Gastrocnemius medialis (tissue), 4 donors: ENCODE data around the gene REG3A. TPM values are rescaled to one million over a fixed set of nuclear protein-coding genes. Genes with fewer than 3 reads are reported as not detected.

ENCODE experiments used
- ATAC-seq, 2 donors: fragments of 150-250 bp; one replicate each; pipeline ENCODE4 v1.9.1; 2016
- DNase-seq, 2 donors: peaks; one replicate each; pipeline ENCODE4 v3.0.0-alpha.2; 2019
- H3K27ac ChIP-seq, 4 donors: fragments of 200-600 bp; sonication (generic); 1 replicate in 1 of 4; 2 replicates in 3 of 4; pipeline ENCODE4 v1.5.1; 2016 to 2018; ENCODE audit warnings: mild to moderate bottlenecking in 2 of 4, moderate library complexity in 1 of 4
- H3K27me3 ChIP-seq, 3 donors: fragments of 200-600 bp; sonication (generic) in 2 of 3; 1 replicate in 1 of 3; 2 replicates in 2 of 3; pipeline versions ENCODE4 v1.5.1 to v1.6.0; 2016 to 2019; ENCODE audit warnings: mild to moderate bottlenecking in 1 of 3, moderate library complexity in 1 of 3
- H3K36me3 ChIP-seq, 2 donors: fragments of 200-600 bp; sonication (generic) in 1 of 2; one replicate each; pipeline ENCODE4 v1.5.1; 2017 to 2018
- H3K4me1 ChIP-seq, 2 donors: fragments of 200-600 bp; sonication (generic) in 1 of 2; one replicate each; pipeline ENCODE4 v1.5.1; 2016 to 2017; ENCODE audit warnings: mild to moderate bottlenecking in 2 of 2
- H3K4me3 ChIP-seq, 4 donors: fragments of 200-600 bp; sonication (generic) in 3 of 4; 1 replicate in 1 of 4; 2 replicates in 3 of 4; pipeline ENCODE4 v1.5.1; 2016 to 2019; ENCODE audit warnings: mild to moderate bottlenecking in 2 of 4
- H3K9me3 ChIP-seq, 3 donors: fragments of 200-600 bp; sonication (generic) in 2 of 3; 1 replicate in 1 of 3; 2 replicates in 2 of 3; pipeline ENCODE4 v1.5.1; 2016 to 2019
- POLR2A ChIP-seq, 2 donors: fragments of 450-650 bp; IDR thresholded peaks; one replicate each; pipeline ENCODE4 v1.6.1; 2017; ENCODE audit warnings: antibody characterized with exemption in 2 of 2, mild to moderate bottlenecking in 2 of 2, moderate library complexity in 2 of 2
- in situ Hi-C, 4 donors: fragments of 200-750 bp; cut with MboI; loops; one replicate each; pipeline versions ENCODE4 v1.15.0 to v1.8.0; 2017; ENCODE audit warnings: low sequenced_read_pairs in 4 of 4
- intact Hi-C: fragments of 100-400 bp; cut with DNase I; formaldehyde crosslinking; loops from one replicate; pipeline ENCODE4 v1.15.1; 2023; ENCODE audit warnings: low total_unique reads
- total RNA-seq, 4 donors: library from RNA; depleted of rRNA; stranded (reverse); fragments of >200 nt; gene quantifications; one replicate each; pipeline versions ENCODE4 v1.1.0 to v1.2.3, GENCODE V29; 2016
- TF ChIP-seq, protein P1 (sequence below), 5 experiments: fragments of 450-650 bp in 3 of 5; fragments of 200-600 bp in 2 of 5; sonication (generic) in 2 of 5; IDR thresholded peaks in 4 of 5; conservative IDR thresholded peaks in 1 of 5; 1 replicate in 4 of 5; 2 replicates in 1 of 5; pipeline ENCODE4 v1.5.1; 2016 to 2019; ENCODE audit warnings: antibody characterized with exemption in 5 of 5, mild to moderate bottlenecking in 3 of 5, moderate library complexity in 3 of 5

The REG3A gene
- total RNA-seq, 4 donors from 2014 or later, result not detected

DNA sequence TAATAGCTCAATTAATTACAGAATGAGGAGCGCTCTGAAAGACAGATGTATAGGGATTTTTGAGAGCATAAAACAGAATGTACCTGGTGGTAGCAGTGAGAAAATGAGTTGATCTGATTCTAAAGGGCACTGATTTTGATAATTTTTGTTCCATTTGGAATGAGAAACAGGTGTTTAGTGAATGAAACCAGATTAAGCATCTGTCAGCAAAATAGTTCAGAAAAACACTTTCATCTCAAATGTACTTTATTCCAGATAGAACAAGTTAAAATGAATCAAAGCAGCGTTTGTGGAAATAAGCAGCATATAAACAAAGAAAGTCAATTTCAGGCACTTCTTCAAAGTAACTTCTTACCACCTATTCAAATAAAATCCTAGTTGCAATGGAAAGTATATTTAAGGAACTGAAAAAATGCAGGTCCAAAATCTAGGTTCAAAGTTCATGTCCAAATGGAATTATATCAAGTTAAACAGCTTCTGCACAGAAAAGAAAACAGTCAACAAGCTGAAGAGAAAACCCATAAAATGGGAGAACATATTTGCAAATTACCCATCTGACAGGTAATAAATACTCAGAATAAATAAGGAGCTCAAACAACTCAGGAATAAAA lies 11.9 kb upstream of the REG3A start:
- no peaks in the 10 kb centered on the region for H3K36me3 ChIP-seq
- no peaks in the 10 kb centered on the region for H3K27me3 ChIP-seq
- intact Hi-C loops, result no loop called here
- no peak for TF ChIP-seq POLR2A (IDR thresholded peaks at IDR 0.05)
- TF ChIP-seq, protein P1, sequence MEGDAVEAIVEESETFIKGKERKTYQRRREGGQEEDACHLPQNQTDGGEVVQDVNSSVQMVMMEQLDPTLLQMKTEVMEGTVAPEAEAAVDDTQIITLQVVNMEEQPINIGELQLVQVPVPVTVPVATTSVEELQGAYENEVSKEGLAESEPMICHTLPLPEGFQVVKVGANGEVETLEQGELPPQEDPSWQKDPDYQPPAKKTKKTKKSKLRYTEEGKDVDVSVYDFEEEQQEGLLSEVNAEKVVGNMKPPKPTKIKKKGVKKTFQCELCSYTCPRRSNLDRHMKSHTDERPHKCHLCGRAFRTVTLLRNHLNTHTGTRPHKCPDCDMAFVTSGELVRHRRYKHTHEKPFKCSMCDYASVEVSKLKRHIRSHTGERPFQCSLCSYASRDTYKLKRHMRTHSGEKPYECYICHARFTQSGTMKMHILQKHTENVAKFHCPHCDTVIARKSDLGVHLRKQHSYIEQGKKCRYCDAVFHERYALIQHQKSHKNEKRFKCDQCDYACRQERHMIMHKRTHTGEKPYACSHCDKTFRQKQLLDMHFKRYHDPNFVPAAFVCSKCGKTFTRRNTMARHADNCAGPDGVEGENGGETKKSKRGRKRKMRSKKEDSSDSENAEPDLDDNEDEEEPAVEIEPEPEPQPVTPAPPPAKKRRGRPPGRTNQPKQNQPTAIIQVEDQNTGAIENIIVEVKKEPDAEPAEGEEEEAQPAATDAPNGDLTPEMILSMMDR (IDR thresholded peaks at IDR 0.05 in 4 of 5, conservative IDR thresholded peaks at IDR 0.05 in 1 of 5), result no peak
- H3K4me1 ChIP-seq, result no peaks in the 10 kb centered on the region
- H3K9me3 ChIP-seq, result no peaks in the 10 kb centered on the region
- no peak overlapping the region for H3K27ac ChIP-seq
- in situ Hi-C loops, result no loop called here
- no peak overlapping the region for H3K4me3 ChIP-seq
- ATAC-seq (no peak), DNase-seq (no peak)

DNA sequence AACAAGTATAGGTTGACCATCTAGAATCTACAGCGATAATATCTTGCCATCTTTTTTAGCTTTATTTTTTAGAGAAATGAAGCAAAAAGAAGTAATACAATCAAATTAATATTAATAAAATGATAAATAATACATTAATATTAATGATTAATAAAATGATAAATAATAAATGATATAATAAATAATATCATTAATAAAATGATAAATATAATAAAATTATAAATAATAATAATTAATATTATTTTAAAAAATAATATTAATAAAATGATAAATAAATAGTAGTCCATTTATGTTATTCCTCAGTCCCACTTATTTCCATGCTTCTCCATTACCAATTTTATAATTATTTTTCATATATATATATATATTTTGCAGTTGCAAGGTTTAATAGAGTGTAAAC lies 3.2 kb upstream of the REG3A start:
- in situ Hi-C loops, result no loop called here
- H3K9me3 ChIP-seq, result no peaks in the 10 kb centered on the region
- DNase-seq (no peak), ATAC-seq (no peak)
- H3K4me1 ChIP-seq, result no peaks in the 10 kb centered on the region
- H3K27me3 ChIP-seq, result no peaks in the 10 kb centered on the region
- intact Hi-C loops, result no loop called here
- no peak overlapping the region for H3K4me3 ChIP-seq
- TF ChIP-seq POLR2A (IDR thresholded peaks at IDR 0.05), result no peak
- TF ChIP-seq, protein P1 (IDR thresholded peaks at IDR 0.05 in 4 of 5, conservative IDR thresholded peaks at IDR 0.05 in 1 of 5), result no peak
- H3K36me3 ChIP-seq, result no peaks in the 10 kb centered on the region
- H3K27ac ChIP-seq, result no peak overlapping the region

DNA sequence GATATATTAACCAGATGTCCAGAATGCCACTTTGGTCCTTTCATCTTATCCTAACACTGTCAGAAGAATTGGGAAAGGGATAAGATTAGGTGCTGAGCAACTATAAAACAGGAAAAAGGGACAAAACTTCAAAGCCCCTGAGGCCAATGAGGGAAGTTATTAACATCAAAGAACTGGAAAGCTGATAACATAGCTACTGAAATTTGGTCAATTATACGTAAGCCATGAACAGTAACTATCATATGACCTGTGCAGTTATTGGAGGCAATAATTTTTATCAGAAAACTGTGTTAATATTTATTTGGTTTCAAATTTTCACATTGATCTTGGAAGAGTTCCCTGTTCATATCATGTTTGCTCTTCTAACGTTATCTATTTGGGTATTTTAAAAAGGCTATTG lies 2.6 kb upstream of the REG3A start:
- ATAC-seq (no peak), DNase-seq (no peak)
- TF ChIP-seq, protein P1 (IDR thresholded peaks at IDR 0.05 in 4 of 5, conservative IDR thresholded peaks at IDR 0.05 in 1 of 5), result no peak
- TF ChIP-seq POLR2A (IDR thresholded peaks at IDR 0.05), result no peak
- no peak overlapping the region for H3K4me3 ChIP-seq
- no peaks in the 10 kb centered on the region for H3K9me3 ChIP-seq
- intact Hi-C loops, result no loop called here
- H3K4me1 ChIP-seq, result no peaks in the 10 kb centered on the region
- no peaks in the 10 kb centered on the region for H3K27me3 ChIP-seq
- in situ Hi-C loops, result no loop called here
- no peaks in the 10 kb centered on the region for H3K36me3 ChIP-seq
- H3K27ac ChIP-seq, result no peak overlapping the region

DNA sequence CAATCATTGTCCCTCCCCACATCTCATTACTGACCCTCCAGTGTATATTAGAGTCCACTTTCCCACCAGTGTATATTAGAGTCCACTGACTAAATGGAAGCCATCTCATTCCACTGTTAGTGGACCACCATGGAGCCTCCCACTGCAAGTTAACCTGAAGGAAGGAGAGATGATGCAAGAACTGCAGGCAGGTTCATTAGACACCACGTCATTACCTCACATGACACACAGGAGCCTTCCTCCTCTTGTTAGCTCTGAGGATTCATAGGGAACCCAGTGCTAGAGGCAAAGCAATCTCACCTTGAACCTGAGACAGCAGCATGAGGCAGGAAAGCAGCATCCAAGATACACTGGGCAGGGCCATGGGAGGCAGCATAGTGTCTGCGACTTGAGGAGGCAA lies 523 bp downstream of the REG3A start:
- no peaks in the 10 kb centered on the region for H3K36me3 ChIP-seq
- H3K4me3 ChIP-seq, result no peak overlapping the region
- in situ Hi-C loops, result no loop called here
- H3K27ac ChIP-seq, result no peak overlapping the region
- TF ChIP-seq, protein P1 (IDR thresholded peaks at IDR 0.05 in 4 of 5, conservative IDR thresholded peaks at IDR 0.05 in 1 of 5), result no peak
- no peak for ATAC-seq
- H3K4me1 ChIP-seq, result no peaks in the 10 kb centered on the region
- H3K27me3 ChIP-seq, result no peaks in the 10 kb centered on the region
- H3K9me3 ChIP-seq, result no peaks in the 10 kb centered on the region
- intact Hi-C loops, result no loop called here
- no peak for DNase-seq
